Activated CD4-positive, alpha-beta T cell treated with anti-CD3 and anti-CD28 coated beads for 36 hours (primary cell): ENCODE data around the gene KCNMA1. TPM values are rescaled to one million over a fixed set of nuclear protein-coding genes. Genes with fewer than 3 reads are reported as not detected.

Experiments used
- ATAC-seq: fragments of 200-7000 bp; cut with Tn5 transposase; one replicate; pipeline ENCODE4 v1.10.0; 2021; ENCODE audit warnings: mild to moderate bottlenecking, moderate library complexity
- CTCF ChIA-PET: fragments of 350-600 bp; sonication (Branson Sonifier 250); formaldehyde crosslinking; loops from one replicate; lab custom pipeline; 2021; ENCODE audit warnings: antibody characterized with exemption; lab: Charles Lee
- POLR2A ChIA-PET: fragments of 350-600 bp; sonication (Branson Sonifier 250); formaldehyde crosslinking; loops from one replicate; lab custom pipeline; 2021; ENCODE audit warnings: antibody characterized with exemption, inconsistent platforms; lab: Charles Lee
- DNase-seq: peaks from one replicate; pipeline ENCODE4 v3.0.0-alpha.2; 2020
- H3K27ac Mint-ChIP-seq: one replicate; pipeline ENCODE4 v1.8.0; 2021; ENCODE audit warnings: mixed read lengths
- H3K27me3 Mint-ChIP-seq: one replicate; pipeline ENCODE4 v1.8.0; 2021; ENCODE audit warnings: mixed read lengths
- H3K36me3 Mint-ChIP-seq: one replicate; pipeline ENCODE4 v1.8.0; 2021; ENCODE audit warnings: low read depth, mixed read lengths
- H3K4me1 Mint-ChIP-seq: one replicate; pipeline ENCODE4 v1.8.0; 2021; ENCODE audit warnings: mixed read lengths
- H3K4me3 Mint-ChIP-seq: one replicate; pipeline ENCODE4 v1.8.0; 2021; ENCODE audit warnings: mild to moderate bottlenecking, moderate library complexity, mixed read lengths
- H3K9me3 Mint-ChIP-seq: one replicate; pipeline ENCODE4 v1.8.0; 2021; ENCODE audit warnings: low read depth, mixed read lengths
- intact Hi-C, 2 experiments: fragments of 100-400 bp; cut with DNase I in 1 of 2; cut with micrococcal nuclease in 1 of 2; formaldehyde crosslinking; loops; one replicate each; pipeline versions ENCODE4 v1.14.2 to v1.15.1; 2022 to 2024; cut with DNase I, micrococcal nuclease
- total RNA-seq, 2 experiments: library from RNA; stranded (reverse); gene quantifications; one replicate each; pipeline ENCODE4 v1.2.3, GENCODE V29; 2021

Gene KCNMA1
- total RNA-seq, 2 experiments from 2014 or later, result 0.18 TPM; not detected in 1

GRCh38 chr10:77451886-77452285 is 185.7 kb downstream of the KCNMA1 start:
- Mint-ChIP-seq H3K4me1 (no peaks in the 10 kb centered on the region), H3K27me3 (peaks cover 5% of the 10 kb centered on the region), H3K9me3 (no peaks in the 10 kb centered on the region), H3K27ac (no peak overlapping the region), H3K36me3 (no peaks in the 10 kb centered on the region), H3K4me3 (no peak overlapping the region)
- ChIA-PET CTCF (interaction anchor here (0.9 kb wide), 1 partner anchor 101 kb away, joined by 3 read pairs; no protein-coding TSS in a partner anchor), POLR2A (no interaction called here)
- DNase-seq (no peak), ATAC-seq (no peak)
- intact Hi-C loops, result no loop called here

- no peaks in the 10 kb centered on the region for H3K27me3 Mint-ChIP-seq
- ChIA-PET CTCF (no interaction called here), POLR2A (no interaction called here)
- no peak for ATAC-seq
- no peaks in the 10 kb centered on the region for H3K4me1 Mint-ChIP-seq
- intact Hi-C loops, result no loop called here
- no peaks in the 10 kb centered on the region for H3K9me3 Mint-ChIP-seq
- H3K27ac Mint-ChIP-seq, result no peak overlapping the region
- no peak for DNase-seq
- no peak overlapping the region for H3K4me3 Mint-ChIP-seq
- H3K36me3 Mint-ChIP-seq, result no peaks in the 10 kb centered on the region
Measured at GRCh38 chr10:77448226-77448625, 189.4 kb downstream of the KCNMA1 start.

GRCh38 chr10:77446700-77447099 is 190.9 kb downstream of the KCNMA1 start:
- intact Hi-C loops, result no loop called here
- Mint-ChIP-seq H3K27ac (no peak overlapping the region), H3K4me1 (no peaks in the 10 kb centered on the region), H3K4me3 (no peak overlapping the region), H3K27me3 (peaks cover 2% of the 10 kb centered on the region), H3K36me3 (no peaks in the 10 kb centered on the region), H3K9me3 (no peaks in the 10 kb centered on the region)
- DNase-seq, result no peak
- ChIA-PET POLR2A (interaction anchor here (0.6 kb wide), 1 partner anchor 189 kb away, joined by 3 read pairs; no protein-coding TSS in a partner anchor), CTCF (interaction anchor here (0.7 kb wide), 1 partner anchor 506 kb away, joined by 3 read pairs; no protein-coding TSS in a partner anchor)
- ATAC-seq, result no peak

- no peak overlapping the region for H3K27ac Mint-ChIP-seq
- intact Hi-C loops, result no loop called here
- no peaks in the 10 kb centered on the region for H3K4me1 Mint-ChIP-seq
- peaks cover 2% of the 10 kb centered on the region for H3K27me3 Mint-ChIP-seq
- DNase-seq, result no peak
- no peak overlapping the region for H3K4me3 Mint-ChIP-seq
- ATAC-seq, result no peak
- no peaks in the 10 kb centered on the region for H3K9me3 Mint-ChIP-seq
- no peaks in the 10 kb centered on the region for H3K36me3 Mint-ChIP-seq
- ChIA-PET CTCF (no interaction called here), POLR2A (no interaction called here)
Measured at GRCh38 chr10:77445547-77445946, 192.1 kb downstream of the KCNMA1 start.

DNA sequence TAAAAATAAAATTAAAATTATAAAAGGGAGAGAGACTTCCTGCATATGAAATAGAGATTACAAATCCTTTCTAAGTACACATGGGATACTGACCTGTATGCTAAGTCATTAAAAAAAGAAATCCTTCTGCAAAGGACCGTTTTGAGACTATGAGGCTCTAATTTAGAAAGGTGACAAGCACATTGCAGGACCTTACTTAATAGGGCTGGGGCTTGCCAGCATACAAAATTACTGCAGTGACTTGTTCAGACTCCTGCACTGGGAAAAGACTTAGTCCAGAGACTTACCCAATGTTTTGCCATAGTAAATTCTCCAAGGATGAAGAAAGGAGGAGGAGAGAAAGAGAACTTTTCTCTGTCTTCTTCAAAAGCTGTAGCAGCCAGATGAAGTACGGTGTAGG is 193.6 kb downstream of the KCNMA1 start:
- DNase-seq (no peak), ATAC-seq (no peak)
- Mint-ChIP-seq H3K4me3 (no peak overlapping the region), H3K36me3 (no peaks in the 10 kb centered on the region), H3K27me3 (peaks cover 2% of the 10 kb centered on the region), H3K27ac (no peak overlapping the region), H3K9me3 (no peaks in the 10 kb centered on the region), H3K4me1 (no peaks in the 10 kb centered on the region)
- ChIA-PET POLR2A (interaction anchor here (0.6 kb wide), 1 partner anchor 688 kb away, joined by 3 read pairs; no protein-coding TSS in a partner anchor), CTCF (no interaction called here)
- intact Hi-C loops, result no loop called here

GRCh38 chr10:77442699-77443189 is 194.9 kb downstream of the KCNMA1 start:
- intact Hi-C loops, result no loop called here
- H3K4me1 Mint-ChIP-seq, result no peaks in the 10 kb centered on the region
- POLR2A ChIA-PET, result no interaction called here
- no peaks in the 10 kb centered on the region for H3K9me3 Mint-ChIP-seq
- no peak for DNase-seq
- CTCF ChIA-PET, result no interaction called here
- H3K27me3 Mint-ChIP-seq, result peaks cover 2% of the 10 kb centered on the region
- no peaks in the 10 kb centered on the region for H3K36me3 Mint-ChIP-seq
- H3K27ac Mint-ChIP-seq, result no peak overlapping the region
- H3K4me3 Mint-ChIP-seq, result no peak overlapping the region
- no peak for ATAC-seq

GRCh38 chr10:77441353-77442166 is 196.0 kb downstream of the KCNMA1 start:
- ATAC-seq (no peak), DNase-seq (no peak)
- H3K27ac Mint-ChIP-seq, result no peak overlapping the region
- H3K36me3 Mint-ChIP-seq, result no peaks in the 10 kb centered on the region
- H3K9me3 Mint-ChIP-seq, result no peaks in the 10 kb centered on the region
- H3K27me3 Mint-ChIP-seq, result peaks cover 2% of the 10 kb centered on the region
- POLR2A ChIA-PET, result no interaction called here
- intact Hi-C loops, result no loop called here
- CTCF ChIA-PET, result interaction anchor here (0.7 kb wide), 1 partner anchor 61 kb away, joined by 4 read pairs; no protein-coding TSS in a partner anchor
- H3K4me1 Mint-ChIP-seq, result no peaks in the 10 kb centered on the region
- H3K4me3 Mint-ChIP-seq, result no peak overlapping the region

GRCh38 chr10:77436257-77436975 is 201.2 kb downstream of the KCNMA1 start:
- DNase-seq (no peak), ATAC-seq (no peak)
- H3K36me3 Mint-ChIP-seq, result no peaks in the 10 kb centered on the region
- H3K27ac Mint-ChIP-seq, result no peak overlapping the region
- POLR2A ChIA-PET, result no interaction called here
- intact Hi-C loops, result no loop called here
- H3K9me3 Mint-ChIP-seq, result no peaks in the 10 kb centered on the region
- H3K27me3 Mint-ChIP-seq, result no peaks in the 10 kb centered on the region
- no peaks in the 10 kb centered on the region for H3K4me1 Mint-ChIP-seq
- CTCF ChIA-PET, result no interaction called here
- no peak overlapping the region for H3K4me3 Mint-ChIP-seq

GRCh38 chr10:77433546-77433945 is 204.1 kb downstream of the KCNMA1 start:
- intact Hi-C loops, result no loop called here
- DNase-seq, result no peak
- Mint-ChIP-seq H3K36me3 (no peaks in the 10 kb centered on the region), H3K9me3 (no peaks in the 10 kb centered on the region), H3K4me3 (no peak overlapping the region), H3K27me3 (peaks cover 3% of the 10 kb centered on the region), H3K27ac (no peak overlapping the region), H3K4me1 (no peaks in the 10 kb centered on the region)
- ChIA-PET POLR2A (no interaction called here), CTCF (no interaction called here)
- no peak for ATAC-seq

DNA sequence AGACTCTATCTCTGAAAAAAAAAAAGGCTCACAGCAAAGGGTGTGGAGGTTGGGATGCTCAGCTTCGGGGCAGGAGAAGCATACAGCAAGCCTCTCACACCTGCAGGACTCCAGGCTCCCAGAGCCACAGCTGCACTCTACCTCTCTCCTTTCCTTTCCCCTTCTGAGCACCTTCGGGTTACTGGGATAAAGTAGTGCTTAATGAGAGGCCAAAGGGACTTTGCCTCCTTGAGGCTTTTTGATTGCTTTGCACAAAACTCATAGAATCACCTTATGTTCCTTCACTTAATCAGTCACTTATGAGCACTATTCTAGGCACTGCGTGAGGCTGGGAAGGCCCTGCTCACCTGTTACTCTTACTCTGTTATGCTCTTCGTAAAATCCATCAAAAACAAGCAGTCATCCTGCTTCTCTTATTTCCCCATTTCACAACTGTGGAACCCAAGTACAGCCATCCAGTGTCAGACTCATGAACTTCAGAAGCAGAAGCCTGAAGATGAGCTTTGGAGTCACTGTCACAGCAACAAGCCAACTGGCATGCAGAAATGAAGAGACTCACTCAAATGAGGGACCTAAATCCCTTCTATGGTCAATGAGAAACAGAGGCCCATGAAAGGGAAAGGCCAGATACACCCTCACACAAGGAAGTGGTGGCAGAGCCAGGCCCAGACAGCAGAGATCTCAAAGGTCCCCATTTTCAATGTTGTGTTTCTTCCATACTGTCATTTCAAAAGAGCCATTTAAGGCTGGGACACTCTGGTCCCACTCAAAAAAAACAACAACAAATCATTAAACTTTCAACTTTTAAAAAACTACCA is 205.4 kb downstream of the KCNMA1 start:
- peaks cover 5% of the 10 kb centered on the region for H3K27me3 Mint-ChIP-seq
- H3K4me3 Mint-ChIP-seq, result no peak overlapping the region
- no peaks in the 10 kb centered on the region for H3K4me1 Mint-ChIP-seq
- intact Hi-C loops, result no loop called here
- ATAC-seq, result no peak
- no peak for DNase-seq
- CTCF ChIA-PET, result no interaction called here
- POLR2A ChIA-PET, result no interaction called here
- no peaks in the 10 kb centered on the region for H3K9me3 Mint-ChIP-seq
- H3K27ac Mint-ChIP-seq, result no peak overlapping the region
- H3K36me3 Mint-ChIP-seq, result no peaks in the 10 kb centered on the region

DNA sequence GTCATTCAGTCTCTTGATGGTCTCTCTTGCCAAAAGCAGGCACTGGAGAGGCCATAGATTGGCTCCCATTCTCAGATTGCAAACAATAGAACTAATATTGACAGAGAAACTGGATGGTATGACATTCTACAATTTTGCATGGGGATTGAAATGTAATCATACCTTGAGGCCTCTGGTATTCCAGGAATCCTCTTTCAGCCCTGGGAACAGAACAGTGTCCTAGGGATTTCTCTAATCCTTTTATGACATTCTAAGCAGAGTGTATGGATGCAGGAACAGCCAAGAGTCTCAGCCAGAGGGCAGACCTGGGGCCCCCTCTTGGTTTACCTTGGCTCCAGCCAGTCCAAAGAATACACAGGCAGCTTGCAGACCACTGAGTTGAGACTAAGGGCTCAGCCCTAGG is 206.4 kb downstream of the KCNMA1 start:
- DNase-seq (no peak), ATAC-seq (no peak)
- no peaks in the 10 kb centered on the region for H3K36me3 Mint-ChIP-seq
- no peaks in the 10 kb centered on the region for H3K4me1 Mint-ChIP-seq
- CTCF ChIA-PET, result no interaction called here
- H3K9me3 Mint-ChIP-seq, result no peaks in the 10 kb centered on the region
- no peak overlapping the region for H3K4me3 Mint-ChIP-seq
- H3K27ac Mint-ChIP-seq, result no peak overlapping the region
- intact Hi-C loops, result no loop called here
- POLR2A ChIA-PET, result no interaction called here
- H3K27me3 Mint-ChIP-seq, result peaks cover 5% of the 10 kb centered on the region
